ENCODE measurements around the gene SLC38A2. TPM values are rescaled to one million over a fixed set of nuclear protein-coding genes. Genes with fewer than 3 reads are reported as not detected.

The SLC38A2 gene
- total RNA-seq, 1 experiment from 2014 or later: 453 TPM

GRCh38 chr12:46358791-46359666 lies 13.5 kb downstream of the SLC38A2 start:
- no peaks in the 10 kb centered on the region for H3K9me3 Mint-ChIP-seq
- H3K36me3 Mint-ChIP-seq (ENCODE audit: insufficient read depth in 1 of 3, low read depth in 3 of 3): peaks cover 41 to 53% (median 53%) of the 10 kb centered on the region in 3 experiments
- Histone ChIP-seq H3K4ac (ENCODE audit: low read depth, low read length) (no peak overlapping the region), H3K9ac (ENCODE audit: extremely low read depth, insufficient read length, low read length) (no peak overlapping the region), H3K27ac (ENCODE audit: insufficient read length, low read depth, low read length) (no peak overlapping the region), H3T11ph (ENCODE audit: low read length) (no peak overlapping the region), H3K56ac (ENCODE audit: insufficient read length, low read depth, low read length) (no peak overlapping the region), H4K20me1 (ENCODE audit: control insufficient read depth, insufficient read depth, insufficient read length) (no peaks in the 10 kb centered on the region), H2BK20ac (ENCODE audit: low read depth, low read length, poor library complexity, severe bottlenecking) (no peak overlapping the region), H2BK12ac (ENCODE audit: insufficient read length, low read depth, low read length) (no peak overlapping the region), H3K79me2 (ENCODE audit: insufficient read depth, low read length) (no peaks in the 10 kb centered on the region), H4K5ac (ENCODE audit: insufficient read length, low read depth, low read length) (no peak overlapping the region), H3K23me2 (ENCODE audit: insufficient read length, low read depth, low read length, poor library complexity, severe bottlenecking) (no peaks in the 10 kb centered on the region), H3K79me1 (ENCODE audit: insufficient read depth, low read depth, low read length, poor library complexity, severe bottlenecking) (no peaks in the 10 kb centered on the region), H2BK15ac (ENCODE audit: low read depth, low read length) (no peak overlapping the region), H3K9me3 (ENCODE audit: control insufficient read depth, low read depth, low read length) (no peaks in the 10 kb centered on the region), H3K23ac (ENCODE audit: insufficient read length, low read depth, low read length) (no peak overlapping the region), H3K14ac (ENCODE audit: insufficient read depth, low read length) (no peak overlapping the region), H2AK5ac (ENCODE audit: insufficient read length, low read length) (no peak overlapping the region), H2BK120ac (ENCODE audit: low read depth, low read length, poor library complexity, severe bottlenecking) (no peak overlapping the region), H2AFZ (ENCODE audit: low read length) (no peak overlapping the region), H3K18ac (ENCODE audit: insufficient read length, low read depth, low read length) (no peak overlapping the region), H2BK5ac (ENCODE audit: insufficient read length, low read length) (no peak overlapping the region), H3K4me2 (ENCODE audit: insufficient read depth, insufficient read length, low read length) (no peak overlapping the region), H4K91ac (ENCODE audit: insufficient read length, low read depth, low read length) (no peak overlapping the region), H4K8ac (replicated peaks; ENCODE audit: insufficient read length, low read depth, low read length) (no peak overlapping the region), H3K4me1 (ENCODE audit: insufficient read depth, low read length) (no peaks in the 10 kb centered on the region), H3K27me3 (ENCODE audit: insufficient read depth, low read length) (no peaks in the 10 kb centered on the region)
- peaks cover 5 to 9% of the 10 kb centered on the region in 2 experiments for H3K4me1 Mint-ChIP-seq
- H3K27me3 Mint-ChIP-seq (ENCODE audit: low read depth): peaks cover 2% of the 10 kb centered on the region; the same call in 1 of the 2 replicates
- TF ChIP-seq CTCF (conservative IDR thresholded peaks at IDR 0.05): no peak
- DNase-seq: no peak
- WGBS (ENCODE audit: extremely low coverage, insufficient read length, low lambda C conversion rate): no CpG with 5 or more reads among the region's 7 CpGs
- H3K4me3 Mint-ChIP-seq: no peak overlapping the region
- H3K27ac Mint-ChIP-seq: peak overlapping the region in 1 of 3 experiments; percentile 46; a peak in 2 of 7 replicates
